IPS DF 4.7 (cell line): ENCODE data around the gene EEF1AKMT2.

Experiments
- DNase-seq: peaks from one replicate; pipeline ENCODE4 v3.0.0-alpha.2; 2013; ENCODE audit warnings: low spot score; ENCODE audit errors: extremely low read depth

Gene EEF1AKMT2

DNA sequence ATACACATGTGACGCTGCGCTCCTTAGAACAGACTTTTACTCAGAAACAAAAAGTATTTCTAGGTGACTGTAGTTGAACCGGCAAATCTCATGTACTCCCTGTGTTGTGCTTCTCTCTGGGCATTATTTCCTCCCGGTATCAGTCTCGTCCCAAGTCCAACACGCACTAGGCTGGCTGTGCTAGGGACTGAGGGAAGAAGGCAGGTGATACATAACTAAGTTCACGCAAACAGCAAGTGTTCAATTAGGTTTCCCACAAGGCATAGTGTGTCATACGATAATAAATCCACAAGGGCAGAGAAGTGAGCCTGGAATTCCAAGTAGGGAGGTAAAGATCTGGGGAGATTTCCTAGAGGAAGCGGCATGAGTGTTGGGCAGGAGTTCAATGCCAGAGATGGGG, 67.9 kb downstream of the EEF1AKMT2 start:
- DNase-seq, result no peak

- no peak for DNase-seq
Observed at GRCh38 chr10:124722798-124723783, 68.6 kb downstream of the EEF1AKMT2 start.

- no peak for DNase-seq
Observed at GRCh38 chr10:124721330-124722045, 70.2 kb downstream of the EEF1AKMT2 start.

DNA sequence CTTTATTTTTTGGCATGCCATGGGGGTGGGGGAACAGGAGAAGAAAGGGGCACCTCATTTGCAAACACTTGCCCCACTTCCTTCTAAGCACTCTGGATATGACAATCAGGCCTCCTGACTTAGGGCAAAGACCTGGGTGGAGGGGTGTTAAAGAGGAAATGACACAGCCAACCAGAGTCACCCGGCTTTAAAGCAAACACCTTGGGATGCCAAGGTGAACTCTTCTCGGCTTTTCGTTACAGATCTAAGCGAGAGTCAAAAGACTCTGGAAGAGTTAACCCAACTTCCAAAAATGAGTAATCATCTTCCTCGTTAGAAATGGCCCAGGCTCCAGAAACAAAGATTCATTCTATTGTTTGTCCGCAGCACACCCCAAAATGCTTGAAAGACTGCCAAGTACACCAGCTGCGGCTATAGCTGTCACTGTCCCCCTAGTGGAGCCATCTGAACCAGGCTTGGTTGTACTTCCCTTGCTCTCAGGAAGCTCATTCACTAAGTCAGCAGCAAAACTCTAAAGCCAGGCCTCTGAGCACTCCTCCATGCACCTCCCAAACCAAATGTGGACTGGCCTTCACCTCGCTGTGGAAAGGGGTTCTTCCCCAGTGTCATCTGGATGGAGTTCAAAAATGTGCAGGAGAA, 72.4 kb downstream of the EEF1AKMT2 start:
- no peak for DNase-seq

DNA sequence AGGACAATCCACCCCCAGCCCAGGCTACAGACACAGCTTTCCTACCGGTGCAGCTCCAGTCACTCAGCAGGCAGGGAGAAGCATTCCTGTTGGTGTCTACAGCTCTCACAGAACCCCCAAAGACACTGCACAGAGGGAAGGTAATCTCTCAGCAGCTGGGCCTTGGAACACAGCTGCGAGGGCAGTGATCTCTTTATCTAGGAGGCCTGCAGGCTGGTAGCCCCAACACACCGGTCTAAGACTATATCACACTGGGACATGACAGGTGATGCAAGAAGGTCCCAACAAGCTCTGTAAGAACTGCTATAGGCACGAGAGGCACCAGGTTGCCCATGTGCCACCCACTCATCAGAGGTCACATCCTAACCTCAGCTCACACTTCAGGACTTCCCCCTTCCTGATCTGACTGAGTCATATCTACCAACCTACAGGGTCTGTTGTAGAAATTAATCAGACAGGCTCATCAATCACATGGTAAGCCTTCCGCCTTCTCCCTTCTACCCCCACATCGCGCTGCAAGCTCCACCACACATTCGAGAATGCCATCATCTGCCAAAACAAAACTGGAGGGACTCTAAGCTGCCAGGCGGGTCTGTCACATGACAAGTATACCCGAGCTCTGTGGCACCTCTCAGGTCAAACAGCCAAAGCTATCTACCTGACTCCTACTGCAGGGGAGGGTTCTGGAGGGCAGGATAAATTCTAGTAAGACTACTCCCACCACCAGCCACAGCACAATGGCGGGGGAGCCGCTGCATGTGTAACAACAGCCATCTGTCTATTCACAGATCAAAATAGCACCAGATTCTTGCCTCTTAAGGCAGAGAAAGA, 73.6 kb downstream of the EEF1AKMT2 start:
- no peak for DNase-seq

DNA sequence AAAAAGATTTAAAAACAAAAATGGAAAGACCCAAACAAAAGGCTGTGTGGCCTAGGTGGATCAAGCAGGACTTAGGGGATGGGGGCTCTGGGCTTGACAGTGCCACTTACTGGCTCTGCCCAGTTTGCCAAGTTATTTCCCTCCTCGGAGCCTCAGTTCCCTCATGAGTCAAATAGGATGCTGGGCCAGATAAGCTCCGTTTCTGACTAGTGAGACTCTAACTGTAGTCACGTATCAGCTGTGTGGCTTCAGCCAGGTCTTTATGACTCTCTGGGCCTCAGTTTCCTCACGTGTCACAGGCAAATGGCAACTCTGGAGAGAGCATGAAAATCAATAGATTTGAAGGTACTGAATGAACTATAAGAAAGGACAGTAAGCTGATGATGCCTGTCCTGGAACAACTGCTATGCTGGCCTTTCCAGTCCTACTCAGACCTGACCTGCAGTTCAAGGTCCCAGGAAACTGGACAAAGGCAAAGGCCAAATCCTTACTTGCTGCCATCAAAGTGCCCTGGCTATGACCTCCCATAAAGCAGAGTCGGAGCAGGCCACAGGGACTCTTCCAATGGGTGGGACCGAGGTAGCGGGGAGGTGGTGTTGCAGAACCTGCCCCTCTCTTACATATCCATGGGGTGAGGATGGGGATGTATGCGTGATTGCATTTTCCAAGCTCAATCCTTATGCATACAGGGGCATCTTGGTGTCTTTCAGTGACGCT, 74.5 kb downstream of the EEF1AKMT2 start:
- no peak for DNase-seq

DNA sequence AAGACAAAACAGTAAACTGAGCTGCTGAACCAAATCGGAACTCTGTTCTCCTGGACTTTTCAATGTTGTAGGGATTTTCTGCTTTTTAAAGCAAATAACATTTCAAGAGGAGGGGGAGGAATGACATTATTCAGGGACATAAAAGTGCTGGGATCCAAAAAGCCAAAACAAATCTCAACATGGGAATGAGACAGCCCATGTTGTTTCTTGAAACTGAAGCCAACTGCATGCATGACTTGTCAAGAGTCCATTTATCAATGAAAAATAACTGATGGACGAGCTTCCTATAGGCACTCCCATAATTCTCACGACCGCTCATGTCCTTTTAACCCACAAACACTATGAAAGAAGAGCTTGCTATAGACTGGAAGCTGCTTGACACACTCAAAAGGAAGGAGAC, 75.3 kb downstream of the EEF1AKMT2 start:
- no peak for DNase-seq

GRCh38 chr10:124715439-124715838, 76.2 kb downstream of the EEF1AKMT2 start:
- no peak for DNase-seq

GRCh38 chr10:124713679-124714255, 77.9 kb downstream of the EEF1AKMT2 start:
- DNase-seq, result no peak

DNA sequence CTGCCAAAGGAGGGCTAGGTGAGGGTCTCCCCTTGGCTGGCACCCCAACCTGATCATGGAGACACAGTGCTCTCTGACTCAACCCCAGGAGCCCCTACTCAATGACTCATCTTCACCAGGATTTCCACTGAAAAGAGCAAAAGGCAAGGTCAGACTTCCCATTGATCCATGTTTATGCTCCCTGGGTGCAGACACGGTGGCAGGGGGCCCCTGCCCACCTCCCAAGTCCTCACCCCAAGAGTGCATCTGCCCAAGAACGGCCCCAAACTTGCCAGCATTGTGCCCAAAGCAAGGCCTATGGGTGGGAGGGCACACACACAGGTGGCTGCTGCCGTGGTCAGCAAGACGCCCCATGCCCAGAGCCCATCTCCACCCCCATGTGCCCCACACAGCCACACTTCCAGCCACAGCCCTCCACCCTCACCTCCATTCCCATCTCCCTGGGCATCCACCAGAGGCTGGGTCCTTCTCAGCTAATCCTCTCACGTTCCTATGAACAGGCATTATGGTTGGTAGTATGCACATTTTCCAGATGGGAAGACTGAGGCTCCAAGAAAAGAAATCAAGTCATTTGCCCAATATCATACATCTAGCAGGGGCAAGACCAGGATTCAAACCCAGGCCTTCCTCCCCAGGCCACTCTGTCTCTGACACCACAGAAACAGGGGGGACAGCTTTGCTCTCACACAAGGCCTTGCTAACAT, 78.8 kb downstream of the EEF1AKMT2 start:
- DNase-seq, result no peak

DNA sequence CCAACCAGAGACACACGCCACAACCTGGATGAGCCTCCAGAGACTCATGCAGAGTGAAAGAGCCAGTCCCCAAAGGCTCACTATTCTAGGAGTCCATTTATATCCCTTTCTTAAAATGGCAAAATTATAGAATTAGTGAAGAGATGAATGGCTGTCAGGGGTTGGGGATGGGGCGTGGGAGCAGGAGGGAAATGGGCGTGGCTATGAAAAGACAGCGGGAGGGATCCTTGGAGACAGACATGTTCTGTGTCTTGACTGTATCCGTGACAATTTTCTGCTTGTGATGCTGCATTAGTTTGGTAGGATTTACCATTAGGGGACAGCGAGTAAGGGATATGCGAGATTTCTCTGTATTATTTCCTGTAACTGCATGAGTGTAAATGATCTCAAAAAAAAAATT, 80.5 kb downstream of the EEF1AKMT2 start:
- DNase-seq, result no peak

DNA sequence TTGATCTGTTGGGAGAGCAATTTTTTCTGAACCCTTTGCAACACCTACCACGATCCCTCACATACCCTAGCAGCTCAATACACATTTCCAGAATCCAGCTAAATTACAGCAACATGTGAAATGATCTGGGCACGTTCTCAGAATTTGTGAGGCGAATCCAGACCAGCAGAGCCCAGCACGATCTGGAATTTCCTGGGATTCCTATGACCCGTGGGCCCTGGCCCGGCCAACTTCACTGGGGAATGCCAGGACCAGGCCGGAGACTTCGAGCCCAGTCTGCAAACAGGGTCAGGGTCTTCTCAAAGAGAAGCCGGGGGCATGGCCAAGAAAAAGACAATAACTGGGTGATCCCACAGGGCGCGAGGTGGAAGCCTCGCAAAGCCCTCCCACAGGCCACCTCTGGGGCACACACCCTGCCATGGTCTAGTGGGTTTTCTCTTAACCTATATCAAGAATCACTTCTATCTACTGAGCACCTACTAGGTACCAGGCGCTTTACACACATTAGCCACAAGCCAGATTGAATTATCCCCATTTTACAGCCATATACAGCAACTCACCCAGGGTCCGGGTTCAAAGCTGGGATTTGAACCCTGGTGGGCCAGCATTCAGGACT, 81.3 kb downstream of the EEF1AKMT2 start:
- no peak for DNase-seq

DNA sequence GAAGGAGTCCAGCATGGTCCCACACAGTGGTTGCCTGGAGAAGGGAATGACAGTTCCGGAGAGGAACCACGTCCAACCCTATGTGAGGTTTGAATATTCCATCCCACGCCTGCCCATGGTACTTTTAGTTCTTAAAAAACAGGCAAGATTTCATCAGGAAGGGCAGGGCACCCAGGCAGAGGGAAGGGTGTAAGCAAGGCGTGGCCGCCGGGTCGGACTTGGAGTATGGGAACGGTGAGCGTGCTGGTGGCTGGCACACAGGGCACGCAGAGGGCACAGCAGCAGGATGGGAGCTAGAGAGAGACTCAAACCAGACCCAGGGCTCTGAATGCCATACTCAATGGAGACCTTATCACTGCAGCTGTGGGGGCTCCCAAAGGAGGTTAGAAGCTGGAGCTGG, 81.8 kb downstream of the EEF1AKMT2 start:
- DNase-seq, result no peak

GRCh38 chr10:124708922-124709520, 82.7 kb downstream of the EEF1AKMT2 start:
- no peak for DNase-seq

DNA sequence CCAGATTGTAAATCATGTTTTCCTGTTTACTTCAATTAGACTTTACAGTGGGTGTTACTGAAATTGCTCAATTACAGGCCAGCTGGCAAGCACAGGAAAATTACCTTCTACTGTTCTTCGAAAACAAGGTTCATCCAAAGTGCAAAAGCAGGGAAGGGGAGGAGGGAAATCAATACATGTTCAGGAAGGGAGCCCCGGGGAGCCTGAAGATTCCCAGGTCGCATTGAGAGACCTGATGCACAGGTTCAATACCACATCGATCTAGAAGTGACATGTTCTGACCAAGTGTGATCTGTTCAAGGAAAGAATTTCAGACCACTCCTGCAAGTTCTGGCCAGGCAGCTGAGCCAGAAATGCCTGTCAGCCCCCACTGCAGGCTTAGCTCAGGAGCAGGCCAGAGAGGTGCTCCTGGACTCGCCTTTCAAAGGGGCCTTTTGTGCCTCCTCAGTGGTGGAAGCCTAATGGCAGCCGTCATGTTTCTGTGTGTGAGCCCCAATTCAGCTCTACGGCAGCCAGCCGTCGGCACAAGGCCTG, 83.4 kb downstream of the EEF1AKMT2 start:
- DNase-seq, result no peak
